Activated CD8-positive, alpha-beta memory T cell treated with anti-CD3 and anti-CD28 coated beads, Interleukin-2, amount 50 U/mL, for 1 hour (primary cell): Measurements from ENCODE around the gene NEB.

Source experiments
- DNase-seq: peaks from one replicate; pipeline ENCODE4 v3.0.0-alpha.2; 2020; ENCODE audit errors: extremely low read depth

The NEB gene

GRCh38 chr2:151695778-151696177 is 38.5 kb downstream of the NEB start:
- DNase-seq, result no peak

- no peak for DNase-seq
These were observed 42.6 kb downstream of the NEB start for GRCh38 chr2:151691631-151692030.

DNA sequence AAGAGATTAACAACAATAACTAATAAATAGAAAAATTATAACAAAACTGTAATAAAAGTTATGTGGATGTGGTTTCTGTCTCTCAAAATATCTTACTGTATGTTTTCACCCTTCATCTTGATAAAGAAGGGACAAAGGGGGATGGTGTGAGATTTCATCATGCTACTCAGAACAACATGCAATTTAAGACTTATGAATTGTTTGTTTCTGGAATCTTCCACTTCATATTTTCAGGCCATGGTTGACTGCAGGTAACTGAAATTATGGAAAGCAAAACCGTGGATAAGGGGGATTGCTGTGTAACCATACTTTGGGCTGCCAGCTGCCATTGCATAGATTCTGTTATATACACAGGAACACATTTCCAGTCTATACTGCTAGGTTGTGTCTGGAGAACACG is 45.6 kb downstream of the NEB start:
- DNase-seq, result no peak

DNA sequence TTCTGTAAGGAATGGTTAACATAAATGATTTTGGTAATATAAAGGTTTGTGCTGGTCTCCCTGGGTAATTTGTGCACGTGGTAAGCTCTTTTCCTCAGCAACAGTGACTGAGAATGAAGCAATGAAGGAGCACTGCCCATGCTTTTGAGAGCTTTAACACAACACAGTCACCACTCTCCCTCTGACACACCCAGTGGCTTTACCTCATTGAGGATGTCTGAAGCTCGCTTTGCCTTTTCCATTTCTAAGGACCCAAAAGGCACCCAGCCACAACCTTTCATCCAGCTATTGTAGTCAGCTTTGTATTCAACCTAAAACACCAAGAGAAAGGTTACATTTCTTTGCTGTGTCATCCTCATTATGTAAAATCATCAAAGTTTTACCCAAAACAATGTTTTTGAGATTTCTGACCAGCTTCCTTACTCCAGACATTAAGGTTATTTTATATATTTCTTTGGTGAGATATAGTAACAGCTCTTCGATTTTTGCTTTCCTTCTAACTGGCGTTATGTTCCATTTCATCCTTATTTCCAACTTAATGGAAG is 51.7 kb downstream of the NEB start:
- no peak for DNase-seq

GRCh38 chr2:151681051-151681450 is 53.2 kb downstream of the NEB start:
- DNase-seq, result no peak

DNA sequence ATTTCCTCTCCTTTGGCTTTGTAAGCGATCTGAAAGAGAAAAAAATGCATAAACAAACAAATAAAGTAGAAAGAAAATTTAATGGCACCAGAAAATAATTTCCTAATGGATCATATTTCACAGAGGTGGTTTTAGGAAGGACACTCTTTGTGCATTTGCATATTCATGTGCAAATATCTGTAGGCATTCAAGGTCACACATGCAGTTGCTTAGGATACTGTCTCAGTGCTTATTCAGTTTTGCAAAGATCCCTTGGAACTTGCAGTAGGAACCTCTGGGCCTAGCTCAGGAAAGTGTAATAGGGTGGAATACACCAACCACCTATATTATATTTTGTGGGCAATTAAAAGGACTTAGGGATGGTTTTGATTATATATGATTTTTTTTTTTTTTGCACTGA is 54.3 kb downstream of the NEB start:
- no peak for DNase-seq

DNA sequence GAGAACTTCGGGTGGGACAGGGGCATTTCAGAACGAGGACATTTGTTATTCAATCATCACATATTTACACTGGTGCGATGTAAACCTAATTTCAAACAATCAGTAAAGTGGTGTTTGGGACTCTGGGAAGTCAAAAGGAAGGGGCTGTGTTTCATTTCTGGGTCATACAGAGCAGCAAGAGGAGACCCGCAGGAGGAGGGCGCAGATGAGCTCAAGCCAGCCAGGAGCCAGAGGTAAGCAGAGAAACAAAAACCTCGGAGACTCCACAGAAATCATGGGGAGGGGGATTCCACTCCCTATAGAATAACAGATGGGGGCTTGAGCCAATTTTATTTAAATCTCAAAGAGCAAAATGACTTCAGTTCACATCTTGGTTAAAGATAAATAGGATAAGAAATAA is 55.4 kb downstream of the NEB start:
- no peak for DNase-seq

DNA sequence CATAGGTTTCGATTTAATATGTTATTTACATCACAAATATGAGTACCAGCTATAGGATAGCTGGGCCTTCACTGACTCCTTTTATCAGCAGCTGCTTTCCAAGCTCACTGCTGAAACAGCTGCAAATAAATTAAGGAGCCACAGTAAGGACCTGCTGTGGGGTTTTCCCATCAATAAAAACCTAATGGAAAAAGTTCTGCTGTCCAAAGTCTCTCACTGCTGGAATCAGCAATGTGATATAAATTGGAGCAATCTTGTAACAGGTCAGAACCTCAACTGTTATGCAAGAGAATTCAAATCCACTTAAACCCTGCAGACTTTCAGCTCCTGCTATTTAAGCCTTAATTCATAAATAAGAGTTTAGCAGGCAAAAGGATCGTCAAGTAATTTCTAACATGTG is 61.3 kb downstream of the NEB start:
- DNase-seq, result no peak

DNA sequence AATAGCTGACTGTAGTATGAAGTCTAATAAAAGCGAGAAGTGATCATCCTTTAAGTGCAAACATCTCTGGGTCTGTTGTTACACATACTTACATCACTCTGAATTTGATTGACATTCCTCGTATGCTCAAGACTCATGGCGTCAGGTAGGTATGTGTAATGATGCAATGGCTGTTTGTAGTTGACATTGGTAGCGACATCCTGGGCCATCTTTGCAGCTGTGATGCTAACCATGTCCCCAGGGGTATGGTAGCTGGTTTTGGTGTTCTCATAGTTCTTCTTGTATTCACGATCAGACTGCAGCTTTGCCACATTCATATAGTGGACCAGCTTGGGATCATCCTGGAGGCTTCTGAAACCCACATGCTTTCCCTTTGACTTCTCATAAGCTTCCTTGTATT is 62.0 kb downstream of the NEB start:
- DNase-seq, result no peak

- no peak for DNase-seq
These were observed 63.3 kb downstream of the NEB start for GRCh38 chr2:151670846-151671597.

DNA sequence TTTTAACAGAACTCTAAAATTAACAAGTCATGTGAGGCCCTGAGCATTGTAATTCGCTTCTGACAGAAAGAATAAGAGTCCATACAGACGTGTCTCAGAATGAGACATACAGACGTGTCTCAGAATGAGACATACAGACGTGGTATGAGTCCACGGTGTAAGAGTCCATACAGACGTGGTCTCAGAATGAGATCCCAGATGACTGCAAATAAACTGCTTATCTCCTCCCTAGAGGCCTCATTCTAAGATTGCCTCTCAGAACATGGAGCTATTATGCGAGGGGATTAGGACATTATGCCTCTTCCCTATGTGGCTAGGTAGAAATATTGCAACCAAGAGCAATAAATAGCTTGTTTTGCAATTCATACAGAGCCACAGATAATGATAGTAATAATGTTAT is 63.9 kb downstream of the NEB start:
- no peak for DNase-seq

GRCh38 chr2:151669585-151670081 is 64.6 kb downstream of the NEB start:
- DNase-seq, result no peak

DNA sequence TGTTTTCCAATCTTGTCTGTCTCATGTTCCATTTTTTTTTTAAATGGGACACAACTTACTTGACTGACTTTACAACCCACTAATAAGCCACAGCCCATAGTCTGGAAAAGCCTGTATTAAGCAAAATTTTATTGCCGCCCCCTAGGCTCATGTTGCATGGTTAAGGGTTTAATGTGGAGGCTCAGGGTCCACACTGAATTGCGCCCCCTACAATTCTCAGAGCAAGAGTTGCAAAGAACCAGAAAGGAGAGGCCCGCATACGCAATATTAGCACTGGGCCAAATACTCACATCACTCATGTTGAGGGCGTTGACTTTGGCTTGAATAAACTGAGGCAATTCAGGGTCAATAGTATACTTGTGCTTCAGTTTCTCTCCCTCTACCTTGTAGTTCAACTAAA is 65.5 kb downstream of the NEB start:
- DNase-seq, result no peak

- no peak for DNase-seq
These were observed 68.3 kb downstream of the NEB start for GRCh38 chr2:151665959-151666358.

DNA sequence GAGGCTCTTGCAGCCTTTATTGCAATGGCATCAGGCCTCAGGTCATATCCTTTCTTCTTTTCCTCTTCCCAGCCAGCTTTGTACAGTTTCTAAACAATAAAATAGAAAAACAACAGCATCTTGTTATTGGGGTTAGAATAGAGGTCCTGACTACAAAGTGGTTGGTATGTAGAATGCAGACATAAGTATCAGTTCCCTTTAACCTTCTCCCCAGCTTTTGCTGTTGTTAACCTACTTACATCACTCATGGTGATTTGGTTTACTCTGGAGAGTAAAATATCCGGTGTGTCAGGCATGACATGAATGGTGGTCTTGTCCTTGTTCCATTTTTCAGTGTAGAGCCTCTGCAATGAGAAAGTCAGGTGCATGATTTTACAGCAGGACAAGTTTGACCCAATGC is 69.8 kb downstream of the NEB start:
- no peak for DNase-seq

GRCh38 chr2:151661625-151662024 is 72.7 kb downstream of the NEB start:
- DNase-seq, result no peak

DNA sequence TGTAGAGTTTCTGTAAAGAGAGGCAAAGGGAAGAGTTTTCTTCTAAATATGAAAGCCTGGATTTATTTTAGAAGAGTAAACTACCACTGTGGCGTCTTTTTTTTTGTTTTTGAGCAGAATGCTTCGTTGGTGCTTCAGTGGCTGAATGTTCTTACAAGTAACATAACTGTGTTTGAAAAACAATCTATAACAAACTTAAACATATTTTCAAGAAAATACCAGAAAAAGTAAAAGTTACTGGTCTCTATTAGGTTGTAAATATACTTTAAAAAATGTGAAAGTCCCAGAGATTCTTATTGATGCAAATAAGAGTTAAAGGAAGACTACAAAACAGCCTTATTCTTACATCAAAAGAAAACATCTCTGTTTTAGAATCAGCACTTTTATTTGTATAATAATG is 76.2 kb downstream of the NEB start:
- no peak for DNase-seq

GRCh38 chr2:151657667-151658076 is 76.6 kb downstream of the NEB start:
- DNase-seq, result no peak

DNA sequence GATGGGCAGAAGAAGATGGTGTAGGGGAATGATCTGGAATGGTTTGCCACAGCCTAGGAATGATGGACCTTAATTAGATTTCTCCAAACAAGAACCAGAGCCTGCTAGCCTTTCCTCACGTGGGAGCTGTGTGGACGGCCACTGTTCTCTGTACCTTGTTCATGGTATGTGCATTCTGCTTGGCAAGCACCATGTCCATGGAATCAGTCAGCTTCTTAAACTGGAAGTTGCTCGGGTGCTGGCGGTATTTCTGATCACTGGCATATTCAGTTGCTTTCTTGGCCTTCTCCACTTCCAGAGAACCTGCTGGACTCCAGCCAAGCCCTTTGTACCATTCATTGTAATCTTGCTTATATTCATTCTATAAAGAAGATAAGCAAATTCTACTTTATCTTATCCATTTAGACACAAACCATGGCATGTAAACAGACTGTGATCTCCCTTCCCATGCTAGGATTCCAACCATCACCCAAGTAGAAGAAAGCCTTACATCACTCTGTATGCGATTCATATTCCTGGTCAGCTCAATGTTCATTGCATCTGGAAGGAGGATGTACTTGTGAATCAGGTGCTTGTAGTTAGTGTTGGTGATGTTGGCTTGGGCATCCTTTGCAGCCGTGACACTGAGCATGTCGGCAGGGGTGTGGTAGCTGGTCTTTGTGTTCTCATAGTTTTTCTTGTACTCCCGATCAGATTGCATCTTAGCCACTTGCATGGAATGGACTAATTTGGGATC is 78.4 kb downstream of the NEB start:
- no peak for DNase-seq

DNA sequence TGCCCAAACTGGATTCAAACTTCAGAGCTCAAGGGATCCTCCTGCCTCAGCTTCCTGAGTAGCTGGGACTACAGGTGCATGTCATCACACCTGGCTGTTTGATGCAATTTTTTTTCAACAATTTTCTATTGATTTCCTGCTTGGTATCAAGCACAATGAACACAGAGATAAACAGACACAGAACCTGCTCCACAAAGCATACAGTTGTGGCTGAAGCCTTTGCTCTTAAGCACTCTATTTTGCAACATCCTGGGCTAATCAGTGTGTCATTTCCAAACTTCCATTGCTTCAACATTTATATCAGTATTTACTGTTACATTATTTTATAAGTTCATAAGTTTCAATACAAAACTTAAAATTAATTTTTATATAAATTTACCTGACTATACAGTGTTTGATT is 79.4 kb downstream of the NEB start:
- no peak for DNase-seq

- no peak for DNase-seq
These were observed 80.2 kb downstream of the NEB start for GRCh38 chr2:151654085-151654484.

DNA sequence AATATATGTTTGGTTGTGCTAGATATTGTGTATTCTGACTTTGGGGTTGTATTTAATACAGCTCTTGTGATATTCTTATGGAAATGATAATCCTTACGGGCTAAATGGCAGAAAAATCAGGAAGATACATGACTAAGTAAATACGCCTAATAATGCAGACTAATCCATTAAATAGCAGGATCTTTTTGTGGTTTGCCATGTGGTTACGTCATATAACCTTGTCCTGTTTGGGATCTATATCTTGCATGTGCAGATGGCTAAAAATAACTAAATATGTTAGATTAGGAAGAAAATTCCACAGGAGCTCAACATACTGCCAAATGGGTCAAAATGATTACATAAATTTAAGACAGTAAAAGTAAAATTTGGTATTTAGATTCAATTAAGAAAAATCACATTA is 83.0 kb downstream of the NEB start:
- no peak for DNase-seq

DNA sequence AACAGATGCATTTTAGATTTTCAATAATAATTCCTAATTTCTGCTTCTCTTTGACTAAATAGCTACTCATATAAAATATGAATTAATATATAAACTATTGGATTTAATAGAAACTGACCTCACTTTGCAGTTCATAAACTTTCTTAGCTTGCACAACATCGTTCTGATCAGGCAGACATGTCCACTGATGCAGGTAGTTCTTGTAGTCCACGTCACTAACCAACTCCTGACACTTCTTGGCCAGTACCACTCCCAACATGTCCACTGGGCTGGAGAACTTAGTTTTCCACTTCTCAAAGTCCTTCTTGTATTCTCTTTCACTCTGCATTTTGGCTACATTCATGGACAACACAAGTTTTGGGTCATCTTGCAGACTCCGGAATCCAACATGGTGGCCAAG is 83.8 kb downstream of the NEB start:
- DNase-seq, result no peak
